ENCODE data around the gene TRAPPC3. TPM values are rescaled to one million over a fixed set of nuclear protein-coding genes. Genes with fewer than 3 reads are reported as not detected.

The TRAPPC3 gene
- 80.4 to 90.8 TPM (median 82.6 TPM) in 5 replicates for total RNA-seq (2022; extraction: Qiagen RNA extraction)

DNA sequence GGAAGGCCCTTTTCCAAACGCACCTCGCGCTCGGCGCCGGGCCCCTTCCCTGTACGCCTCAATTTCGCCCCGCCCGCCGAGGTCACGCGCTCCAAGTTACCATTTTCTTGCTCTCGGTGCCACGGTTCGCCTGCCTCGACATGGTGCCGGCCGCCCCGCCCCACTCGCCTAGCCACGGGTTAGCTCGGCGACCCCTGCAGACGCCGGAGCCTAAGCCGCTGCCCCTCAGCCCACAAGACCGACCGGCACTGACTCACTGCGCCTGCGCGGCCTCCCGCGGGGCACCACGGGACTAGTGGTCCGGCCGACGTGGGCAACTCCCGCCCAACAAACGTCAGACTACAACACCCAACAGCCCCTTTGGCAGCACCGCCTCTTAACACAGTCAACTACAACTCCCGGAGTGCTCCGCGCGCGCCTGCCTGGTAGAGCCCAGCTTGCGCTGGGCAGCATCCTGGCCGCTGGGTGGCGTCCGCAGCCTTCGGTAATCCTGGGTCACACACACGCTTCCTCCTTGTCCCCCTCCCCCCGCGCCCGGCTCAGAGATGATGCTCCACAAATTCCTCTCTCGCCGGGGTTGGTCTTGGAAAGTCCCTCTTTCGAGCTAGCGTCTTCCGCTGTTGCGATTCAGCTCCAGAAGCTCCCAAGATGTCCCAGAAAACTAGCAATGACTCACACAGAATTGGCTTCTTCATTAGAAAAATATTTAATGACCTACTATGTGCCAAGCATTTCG lies at the start of gene TRAPPC3:
Gene TRAPPC3 (minus strand): TSS at position 250 of the 736 bp plus-strand sequence. CDS start 108 bp downstream, at position 142.

DNA sequence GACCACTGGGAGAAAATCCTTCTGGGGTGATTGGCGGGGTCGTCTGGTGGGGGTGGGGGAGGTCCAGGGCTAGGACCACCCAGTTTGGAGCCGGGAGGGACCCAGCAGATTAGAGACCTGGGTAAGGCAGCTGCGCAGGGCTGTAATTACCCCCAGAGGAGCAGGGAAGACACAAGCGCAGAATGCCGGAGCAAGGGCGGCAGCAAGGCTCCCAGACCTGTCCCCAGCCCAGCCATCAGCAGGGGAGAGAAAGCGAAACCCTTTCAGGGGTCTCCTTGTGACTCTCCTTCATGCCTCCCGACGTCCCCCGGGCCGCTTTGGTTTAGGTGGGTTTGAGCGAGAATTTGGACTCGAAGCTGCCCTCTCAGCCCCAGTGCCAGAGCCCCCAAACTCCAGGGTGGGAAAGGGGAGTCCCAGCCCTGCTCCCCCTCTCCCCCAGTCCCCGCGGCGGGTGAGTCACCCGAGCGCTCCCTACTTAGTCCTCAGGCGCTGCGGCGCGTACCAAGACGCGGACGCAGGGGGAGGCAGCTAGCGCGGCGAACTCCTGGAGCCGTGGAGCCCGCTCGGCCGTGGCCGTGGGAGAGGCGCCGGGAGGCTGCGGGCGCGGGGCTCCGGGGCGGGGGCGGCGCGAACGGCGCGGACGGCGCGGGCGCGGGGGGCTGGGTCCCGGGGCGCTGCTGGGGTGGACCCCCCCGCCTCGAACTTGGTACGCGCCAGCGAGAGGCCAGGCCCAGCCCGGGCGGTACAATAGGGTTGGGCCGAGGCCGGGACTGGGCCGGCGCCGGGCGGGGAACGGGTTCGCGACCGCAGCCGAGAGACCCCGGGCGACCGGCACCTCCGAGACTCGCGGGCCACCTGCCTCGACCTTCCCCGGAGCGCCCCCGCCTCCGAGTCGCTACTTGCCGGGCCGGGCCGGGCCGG lies 6.4 kb upstream of the TRAPPC3 start, which contains the start of gene MAP7D1:
Gene MAP7D1 (plus strand): TSS at position 753 of the 921 bp plus-strand sequence. CDS start 258 bp downstream, outside the sequence.

DNA sequence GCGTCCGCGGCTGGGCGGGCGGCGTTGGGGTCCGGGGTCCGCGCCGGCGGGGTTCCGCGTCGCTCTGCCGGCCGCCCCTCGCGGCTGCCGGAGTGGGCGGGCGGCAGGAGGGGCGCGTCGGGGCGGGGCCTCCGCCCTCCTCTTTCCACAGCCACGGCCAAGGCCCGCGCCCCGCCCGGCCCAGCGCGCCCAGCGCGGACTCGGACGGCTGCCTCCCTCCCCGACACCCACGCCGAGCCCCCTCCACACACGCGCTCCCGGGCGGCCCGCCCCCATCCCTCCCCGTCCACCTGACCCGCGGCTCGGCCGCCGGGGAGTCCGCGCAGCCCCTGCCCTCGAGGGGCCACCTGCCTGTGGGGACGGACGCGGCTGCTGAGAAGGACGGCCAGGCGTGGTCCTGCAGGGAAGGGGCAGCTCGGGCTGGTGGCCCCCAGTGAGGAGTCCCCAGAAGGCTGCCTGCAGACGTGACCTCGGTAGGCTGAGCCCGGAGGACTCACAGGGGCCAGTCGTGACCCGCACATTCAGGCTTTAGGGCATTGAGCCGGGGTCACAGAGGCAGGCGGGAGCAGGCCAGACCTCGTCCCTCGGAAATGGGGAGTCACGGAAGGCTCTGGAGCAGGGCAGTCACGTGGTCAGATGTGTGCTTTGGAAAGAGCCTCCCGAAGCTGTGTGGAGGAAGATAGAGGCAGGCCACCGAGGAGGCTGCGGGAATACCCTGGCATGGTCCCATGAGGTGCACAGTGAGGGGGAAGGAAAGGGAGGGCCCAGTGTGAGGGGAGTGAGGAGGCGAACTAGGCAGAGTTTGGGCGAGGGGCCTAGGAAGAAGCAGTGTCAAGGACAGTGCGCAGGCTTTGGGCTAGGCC lies 23.9 kb downstream of the TRAPPC3 start, which contains the start of gene COL8A2:
Gene COL8A2 (minus strand): TSS at position 94 of the 863 bp plus-strand sequence. CDS start 24,980 bp downstream, outside the sequence.

DNA sequence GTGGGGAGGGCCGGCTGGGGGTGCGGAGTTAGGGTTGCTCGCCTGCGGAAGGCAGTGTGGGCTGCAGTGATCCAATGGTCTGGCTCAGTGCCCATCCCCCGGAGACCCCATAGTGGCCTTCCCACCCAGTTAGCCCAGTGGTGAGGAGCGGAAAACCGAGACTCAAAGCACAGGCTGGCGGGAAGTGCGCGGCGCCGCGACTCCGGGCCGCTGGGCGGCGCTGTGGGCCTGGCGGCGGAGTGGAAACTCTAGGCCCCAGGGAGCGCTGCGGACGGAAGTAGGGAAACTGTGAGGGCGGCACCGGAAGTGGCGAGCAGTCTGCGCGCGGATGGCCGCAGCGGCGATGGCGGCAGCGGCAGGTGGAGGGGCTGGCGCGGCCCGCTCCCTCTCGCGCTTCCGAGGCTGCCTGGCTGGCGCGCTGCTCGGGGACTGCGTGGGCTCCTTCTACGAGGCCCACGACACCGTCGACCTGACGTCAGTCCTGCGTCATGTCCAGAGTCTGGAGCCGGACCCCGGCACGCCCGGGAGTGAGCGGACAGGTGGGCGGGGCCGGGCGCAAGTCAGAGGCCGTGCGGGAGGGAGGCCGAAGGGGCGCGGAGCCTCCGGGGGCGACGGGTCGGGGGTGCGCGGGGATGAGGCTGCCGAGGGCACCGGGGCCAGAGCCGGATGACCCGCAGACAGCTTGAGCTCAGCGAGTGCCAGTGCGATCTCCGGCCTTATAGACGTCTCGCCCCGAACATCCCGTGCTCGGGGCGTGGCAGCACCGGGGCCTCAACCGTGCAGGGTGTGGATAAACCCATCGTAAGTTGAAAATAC lies 60.5 kb downstream of the TRAPPC3 start, which contains the start of gene ADPRS:
Gene ADPRS (plus strand): TSS at position 316 of the 816 bp plus-strand sequence. CDS start 13 bp downstream, at position 329.

Other genes starting within 250 kb of the TRAPPC3 start
- 5.8 to 7.7 TPM (median 6.5 TPM) in 5 replicates for gene AGO3, start 218.4 kb downstream of the TRAPPC3 start, total RNA-seq (2022; extraction: Qiagen RNA extraction)
- 0.09 TPM in 1 of 5 replicates, not detected in the others for gene TEKT2, start 65.4 kb downstream of the TRAPPC3 start, total RNA-seq (2022; extraction: Qiagen RNA extraction)
- 24.8 to 34.2 TPM (median 30.3 TPM) in 5 replicates for gene ADPRS, start 60.6 kb downstream of the TRAPPC3 start, total RNA-seq (2022; extraction: Qiagen RNA extraction)
- gene COL8A2, start 24.3 kb downstream of the TRAPPC3 start, total RNA-seq (2022; extraction: Qiagen RNA extraction), result 0.08 to 0.17 TPM (median 0.11 TPM) in 5 replicates
- gene MAP7D1, start 6.7 kb upstream of the TRAPPC3 start, total RNA-seq (2022; extraction: Qiagen RNA extraction), result 210 to 248 TPM (median 238 TPM) in 5 replicates
- gene THRAP3, start 75.0 kb upstream of the TRAPPC3 start, total RNA-seq (2022; extraction: Qiagen RNA extraction), result 63.9 to 88.8 TPM (median 69.6 TPM) in 5 replicates
- gene SH3D21, start 156.9 kb upstream of the TRAPPC3 start, total RNA-seq (2022; extraction: Qiagen RNA extraction), result 2.0 to 3.4 TPM (median 2.6 TPM) in 5 replicates
- 10.7 to 26.0 TPM (median 24.6 TPM) in 5 replicates for gene EVA1B, start 174.2 kb upstream of the TRAPPC3 start, total RNA-seq (2022; extraction: Qiagen RNA extraction)
- 9.7 to 10.3 TPM (median 10.0 TPM) in 5 replicates for gene STK40, start 236.4 kb upstream of the TRAPPC3 start, total RNA-seq (2022; extraction: Qiagen RNA extraction)
- gene LSM10, start 248.4 kb upstream of the TRAPPC3 start, total RNA-seq (2022; extraction: Qiagen RNA extraction), result 31.2 to 43.7 TPM (median 43.0 TPM) in 5 replicates